Measurements from ENCODE around the gene GGT1.
"Not testable (repeated sequence)": the region's sequence is repeated elsewhere in the genome, so short reads cannot be mapped to it uniquely, and the experiment has no call there.

GGT1 gene

DNA sequence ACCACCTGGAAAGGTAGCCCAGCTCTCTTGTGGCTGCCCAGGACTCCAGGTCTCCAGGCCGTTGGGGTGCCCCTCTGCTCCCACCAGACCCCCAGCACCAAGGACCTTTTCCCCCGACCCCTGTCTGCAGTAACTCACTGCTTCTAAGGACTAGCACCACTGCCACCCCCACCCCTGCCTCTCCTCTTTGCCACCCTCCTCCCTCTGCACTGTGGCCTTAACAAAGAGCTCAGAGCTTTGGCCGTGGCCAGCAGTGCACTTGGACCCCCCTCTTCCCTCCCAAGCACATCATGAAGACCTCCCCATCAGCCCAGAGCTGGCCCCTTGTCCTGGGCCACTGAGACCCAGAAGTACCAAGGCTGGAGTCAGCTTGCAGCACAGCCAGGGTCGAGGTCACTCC, 46.4 kb downstream of the GGT1 start:
- in situ Hi-C loops (cut with HindIII; ENCODE audit: low pct_ligation_motif_present, low sequenced_read_pairs); H3K36me3 ChIP-seq (replicated peaks); H3K4me3 ChIP-seq (ENCODE audit: low read depth, low read length); DNase-seq; H3K27ac ChIP-seq; H3K27me3 ChIP-seq (replicated peaks): not testable (repeated sequence)

DNA sequence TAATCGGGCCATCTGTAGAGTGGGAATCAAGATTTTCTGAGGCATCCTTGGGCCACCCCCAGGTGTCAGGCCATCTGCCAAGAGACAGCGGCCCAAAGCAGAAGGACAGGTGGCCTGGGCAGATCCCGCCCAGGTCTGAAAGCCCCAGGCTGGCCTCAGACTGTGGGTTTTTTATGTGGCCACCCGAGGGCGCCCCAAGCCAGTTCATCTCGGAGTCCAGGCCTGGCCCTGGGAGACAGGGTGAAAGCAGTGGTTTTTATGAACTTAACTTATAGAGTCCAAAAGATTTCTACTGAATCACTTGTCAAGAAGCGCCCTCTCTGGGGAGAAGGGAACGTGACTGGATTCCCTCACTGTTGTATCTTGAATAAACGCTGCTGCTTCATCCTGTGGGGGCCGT, 47.9 kb downstream of the GGT1 start:
- peak; percentile 47 for DNase-seq
- H3K4me3 ChIP-seq (ENCODE audit: low read depth, low read length); H3K27me3 ChIP-seq (replicated peaks); H3K27ac ChIP-seq; in situ Hi-C loops (cut with HindIII; ENCODE audit: low pct_ligation_motif_present, low sequenced_read_pairs); H3K36me3 ChIP-seq (replicated peaks): not testable (repeated sequence)

GRCh38 chr22:24665395-24665794, 62.4 kb downstream of the GGT1 start:
- in situ Hi-C loops (cut with HindIII; ENCODE audit: low pct_ligation_motif_present, low sequenced_read_pairs); H3K4me3 ChIP-seq (ENCODE audit: low read depth, low read length); DNase-seq; H3K27ac ChIP-seq; H3K27me3 ChIP-seq (replicated peaks); H3K36me3 ChIP-seq (replicated peaks): not testable (repeated sequence)

GRCh38 chr22:24667904-24668303, 64.9 kb downstream of the GGT1 start:
- H3K36me3 ChIP-seq (replicated peaks); H3K4me3 ChIP-seq (ENCODE audit: low read depth, low read length); H3K27me3 ChIP-seq (replicated peaks); H3K27ac ChIP-seq; in situ Hi-C loops (cut with HindIII; ENCODE audit: low pct_ligation_motif_present, low sequenced_read_pairs); DNase-seq: not testable (repeated sequence)

DNA sequence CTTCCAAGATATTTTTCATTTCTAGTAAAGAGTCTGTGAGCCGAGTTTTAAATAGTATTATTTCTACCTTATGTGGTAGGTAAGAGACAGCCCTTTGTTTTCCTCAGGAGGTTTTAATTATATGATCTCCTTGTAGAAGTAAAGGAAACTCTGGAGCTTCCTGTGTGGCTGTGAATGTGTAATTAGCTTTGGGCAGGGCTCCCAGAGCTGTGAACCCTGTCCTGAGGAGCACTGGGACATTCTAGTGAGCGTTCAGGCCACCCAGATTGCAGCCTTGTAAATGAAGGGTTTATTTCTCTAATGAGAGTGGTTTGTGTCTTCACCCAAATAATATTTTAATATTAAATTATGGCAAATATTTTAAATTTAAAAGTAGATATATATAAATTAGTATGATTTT, 69.5 kb downstream of the GGT1 start:
- H3K4me3 ChIP-seq (ENCODE audit: low read depth, low read length); H3K27me3 ChIP-seq (replicated peaks); in situ Hi-C loops (cut with HindIII; ENCODE audit: low pct_ligation_motif_present, low sequenced_read_pairs); H3K36me3 ChIP-seq (replicated peaks); DNase-seq; H3K27ac ChIP-seq: not testable (repeated sequence)
